Endothelial cell of umbilical vein (primary cell): ENCODE measurements around the gene HK1. TPM values are rescaled to one million over a fixed set of nuclear protein-coding genes. Genes with fewer than 3 reads are reported as not detected.

Experiments used
- BruUV-seq: library from RNA; stranded (reverse); fragments of 400-500 nt; replicated peaks from 2 replicates; lab custom pipeline; 2021; lab: Mats Ljungman, UMichigan
- CTCF ChIA-PET: fragments of 300-600, 350-600 bp; sonication (Branson Sonifier 250); formaldehyde crosslinking; loops from one replicate; lab custom pipeline; 2021; ENCODE audit warnings: antibody characterized with exemption, inconsistent platforms; lab: Charles Lee
- POLR2A ChIA-PET: fragments of 300-600, 350-600 bp; sonication (Branson Sonifier 250); formaldehyde crosslinking; loops from one replicate; lab custom pipeline; 2021; ENCODE audit warnings: antibody characterized with exemption, inconsistent platforms; lab: Charles Lee
- DNase-seq: peaks from one replicate; pipeline ENCODE4 v3.0.0-alpha.2; 2011; ENCODE audit warnings: low read depth, low spot score
- FAIRE-seq: peaks from 2 replicates; lab custom pipeline; 2011; peaks lifted over from hg19 to GRCh38; lab: Jason Lieb, UNC
- H2AFZ ChIP-seq: 2 replicates; pipeline ENCODE4 v1.6.0; 2012; ENCODE audit warnings: low read depth, low read length, control low read depth, inconsistent platforms
- H3K27ac ChIP-seq: 2 replicates; pipeline ENCODE4 v1.5.1; 2011; ENCODE audit warnings: low read depth, mild to moderate bottlenecking, control low read depth, low read length, moderate library complexity; ENCODE audit not compliant: insufficient read depth
- H3K27me3 ChIP-seq, 2 experiments: 2 replicates each; pipeline versions ENCODE4 v1.6.0 to v1.6.1; 2011; ENCODE audit warnings: low read length in 2 of 2, mixed read lengths in 1 of 2; ENCODE audit not compliant: control insufficient read depth in 2 of 2, insufficient read depth in 2 of 2
- H3K36me3 ChIP-seq, 2 experiments: 2 replicates in 1 of 2; 3 replicates in 1 of 2; pipeline ENCODE4 v1.5.1; 2011; ENCODE audit warnings: low read length in 2 of 2, mild to moderate bottlenecking in 1 of 2, moderate library complexity in 1 of 2; ENCODE audit not compliant: control insufficient read depth in 2 of 2, insufficient read depth in 2 of 2; ENCODE audit errors: extremely low read depth in 1 of 2
- H3K4me1 ChIP-seq: 3 replicates; pipeline ENCODE4 v1.5.1; 2011; ENCODE audit warnings: mild to moderate bottlenecking, low read length; ENCODE audit not compliant: control insufficient read depth, insufficient read depth; ENCODE audit errors: extremely low read depth
- H3K4me2 ChIP-seq: 2 replicates; pipeline ENCODE4 v1.6.1; 2011; ENCODE audit warnings: low read length, control low read depth, mixed read lengths; ENCODE audit not compliant: insufficient read depth
- H3K4me3 ChIP-seq, 3 experiments: fragments of 200-600 bp in 1 of 3; sonication (generic), shearing (Covaris generic) in 1 of 3; replicated peaks in 1 of 3; 2 replicates each; pipeline ENCODE4 v1.5.1; 2011 to 2016; ENCODE audit warnings: control low read depth in 3 of 3, low read length in 3 of 3, mild to moderate bottlenecking in 2 of 3, inconsistent platforms in 1 of 3, low read depth in 1 of 3, moderate library complexity in 1 of 3; ENCODE audit not compliant: insufficient read depth in 1 of 3
- H3K79me2 ChIP-seq: 2 replicates; pipeline ENCODE4 v1.6.0; 2012; ENCODE audit warnings: low read length, inconsistent platforms; ENCODE audit not compliant: control insufficient read depth, insufficient read depth
- H3K9ac ChIP-seq: replicated peaks from 2 replicates; pipeline ENCODE3; 2011; ENCODE audit warnings: low read length, control low read depth; ENCODE audit not compliant: insufficient read depth; ENCODE audit errors: extremely low read depth
- H3K9me1 ChIP-seq: replicated peaks from 3 replicates; pipeline ENCODE4 v1.6.0; 2011; ENCODE audit warnings: mild to moderate bottlenecking, low read length; ENCODE audit not compliant: control insufficient read depth, insufficient read depth; ENCODE audit errors: extremely low read depth
- H3K9me3 ChIP-seq: replicated peaks from 2 replicates; pipeline ENCODE4 v1.5.1; 2012; ENCODE audit warnings: low read length, inconsistent platforms; ENCODE audit not compliant: control insufficient read depth, insufficient read depth
- H4K20me1 ChIP-seq: replicated peaks from 2 replicates; pipeline ENCODE3; 2011; ENCODE audit warnings: mild to moderate bottlenecking, low read length; ENCODE audit not compliant: control insufficient read depth, insufficient read depth; ENCODE audit errors: extremely low read depth
- CTCF ChIP-seq, 2 donors: IDR thresholded peaks; 1 replicate in 1 of 2; 2 replicates in 1 of 2; pipeline ENCODE4 v1.5.1; 2011; ENCODE audit warnings: low read length in 2 of 2, mild to moderate bottlenecking in 2 of 2, moderate library complexity in 2 of 2, control low read depth in 1 of 2, inconsistent platforms in 1 of 2, low read depth in 1 of 2; ENCODE audit not compliant: insufficient read depth in 1 of 2; ENCODE audit errors: extremely low read depth in 1 of 2
- EZH2 ChIP-seq: IDR thresholded peaks from 2 replicates; pipeline ENCODE4 v1.6.1; 2012; ENCODE audit warnings: borderline replicate concordance, low read depth, mild to moderate bottlenecking, moderate library complexity, low read length, inconsistent platforms; ENCODE audit not compliant: severe bottlenecking
- FOS ChIP-seq: IDR thresholded peaks from 2 replicates; pipeline ENCODE4 v1.6.1; 2011; ENCODE audit warnings: mild to moderate bottlenecking, low read length, moderate library complexity, borderline replicate concordance; ENCODE audit not compliant: insufficient read depth
- GATA2 ChIP-seq: IDR thresholded peaks from 2 replicates; pipeline ENCODE4 v1.7.0; 2011; ENCODE audit warnings: low read depth, mild to moderate bottlenecking, moderate library complexity, mixed read lengths, low read length; ENCODE audit not compliant: insufficient read length, insufficient read depth
- JUN ChIP-seq: IDR thresholded peaks from 2 replicates; pipeline ENCODE4 v1.6.1; 2011; ENCODE audit warnings: borderline replicate concordance, low read depth; ENCODE audit not compliant: insufficient read length, insufficient read depth
- MYC ChIP-seq: IDR thresholded peaks from one replicate; pipeline ENCODE4 v1.6.1; 2011; ENCODE audit warnings: mild to moderate bottlenecking, low read depth, low read length
- POLR2A ChIP-seq: IDR thresholded peaks from 2 replicates; pipeline ENCODE4 v1.6.1; 2012; ENCODE audit warnings: low read depth, mild to moderate bottlenecking, control low read depth, low read length
- POLR2AphosphoS5 ChIP-seq: IDR thresholded peaks from 2 replicates; pipeline ENCODE4 v1.6.1; 2012; ENCODE audit warnings: low read depth, mild to moderate bottlenecking, control low read depth, low read length, moderate library complexity; ENCODE audit not compliant: insufficient read depth
- dilution Hi-C: fragments of 300-500 bp; cut with MboI; formaldehyde crosslinking; loops from one replicate; pipeline ENCODE4 v1.15.0; 2019; ENCODE audit warnings: low sequenced_read_pairs; ENCODE audit not compliant: extremely low pct_ligation_motif_present
- intact Hi-C: fragments of 100-400 bp; cut with micrococcal nuclease; formaldehyde crosslinking; loops from one replicate; pipeline ENCODE4 v1.10.0; 2022
- polyA plus RNA-seq, 4 experiments: library from polyadenylated mRNA; depleted of rRNA in 3 of 4; stranded (reverse) in 3 of 4; unstranded in 1 of 4; fragments of >200 nt; gene quantifications; 2 replicates each; pipeline versions ENCODE4 v1.2.1 to v1.2.3, GENCODE V29; 2011 to 2012; ENCODE audit warnings: missing spikeins in 1 of 4
- total RNA-seq: library from RNA; stranded (reverse); gene quantifications from 2 replicates; pipeline ENCODE4 v1.2.3, GENCODE V29; 2021
- TF ChIP-seq, protein P1 (sequence below): IDR thresholded peaks from 2 replicates; pipeline ENCODE4 v1.6.1; 2011; ENCODE audit not compliant: insufficient read depth, insufficient read length

The HK1 gene
- total and polyA plus RNA-seq, 2 donors (not counting 3 experiments of a cell fraction or from before 2014, with no cell fraction given): 50.8 to 121 TPM

GRCh38 chr10:69387500-69387899, 109.2 kb downstream of the HK1 start:
- Histone ChIP-seq H3K4me3 (no peak overlapping the region), H3K27ac (no peak overlapping the region), H2AFZ (no peak overlapping the region), H3K79me2 (no peaks in the 10 kb centered on the region), H3K27me3 (no peaks in the 10 kb centered on the region), H3K4me1 (peaks cover 4% of the 10 kb centered on the region), H3K36me3 (peaks cover 22% of the 10 kb centered on the region in 2 experiments), H3K9ac (no peak overlapping the region), H3K9me3 (no peaks in the 10 kb centered on the region), H3K4me2 (no peak overlapping the region), H4K20me1 (no peaks in the 10 kb centered on the region), H3K9me1 (no peaks in the 10 kb centered on the region)
- dilution Hi-C loops: loop anchor here (25.0 kb wide), 1 partner anchor 150 kb away; no protein-coding TSS in a partner anchor
- TF ChIP-seq, protein P1, sequence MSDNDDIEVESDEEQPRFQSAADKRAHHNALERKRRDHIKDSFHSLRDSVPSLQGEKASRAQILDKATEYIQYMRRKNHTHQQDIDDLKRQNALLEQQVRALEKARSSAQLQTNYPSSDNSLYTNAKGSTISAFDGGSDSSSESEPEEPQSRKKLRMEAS: no peak
- TF ChIP-seq FOS (no peak), GATA2 (no peak), CTCF (IDR thresholded peaks at IDR 0.05; ENCODE audit: extremely low read depth in 1 of 2, insufficient read depth in 1 of 2, low read depth in 1 of 2, low read length in 2 of 2) (no peak), MYC (no peak), POLR2A (no peak), POLR2AphosphoS5 (no peak), JUN (no peak), EZH2 (no peak)
- BruUV-seq: no TSS peak
- ChIA-PET POLR2A (no interaction called here), CTCF (interaction anchor here (1.0 kb wide), 1 partner anchor 149 kb away, joined by 3 read pairs; no protein-coding TSS in a partner anchor)
- intact Hi-C loops: no loop called here
- FAIRE-seq (no peak), DNase-seq (no peak)
